Lower lobe of right lung (tissue), 2 donors: ENCODE data around the gene PCAT7. TPM values are rescaled to one million over a fixed set of nuclear protein-coding genes. Genes with fewer than 3 reads are reported as not detected.

Experiments used
- ATAC-seq, 2 donors: fragments of 200-7000 bp; cut with Tn5 transposase; one replicate each; pipeline ENCODE4 v1.9.1; 2020 to 2022; ENCODE audit warnings: mild to moderate bottlenecking in 2 of 2, moderate library complexity in 2 of 2
- DNase-seq: peaks from one replicate; pipeline ENCODE4 v3.0.0-alpha.2; 2020
- H3K27ac ChIP-seq: fragments of 200-600 bp; one replicate; pipeline ENCODE4 v1.8.0; 2022
- H3K27me3 ChIP-seq: fragments of 200-600 bp; one replicate; pipeline ENCODE4 v1.8.0; 2022; ENCODE audit warnings: low read depth
- H3K36me3 ChIP-seq: fragments of 200-600 bp; one replicate; pipeline ENCODE4 v1.8.0; 2022; ENCODE audit warnings: mild to moderate bottlenecking
- H3K4me1 ChIP-seq: fragments of 200-600 bp; one replicate; pipeline ENCODE4 v1.8.0; 2022
- H3K4me3 ChIP-seq: fragments of 200-600 bp; one replicate; pipeline ENCODE4 v1.8.0; 2022; ENCODE audit warnings: mild to moderate bottlenecking
- H3K9me3 ChIP-seq: fragments of 200-600 bp; one replicate; pipeline ENCODE4 v1.8.0; 2022
- CTCF ChIP-seq: fragments of 200-600 bp; IDR thresholded peaks from one replicate; pipeline ENCODE4 v1.8.0; 2022; ENCODE audit warnings: antibody characterized with exemption, mild to moderate bottlenecking
- intact Hi-C: fragments of 100-400 bp; cut with DNase I; formaldehyde crosslinking; loops from one replicate; pipeline ENCODE4 v1.11.0; 2022
- total RNA-seq: library from RNA; stranded (reverse); fragmentation: NEBNext Ultra II Directional; extraction: Animal tissue kit (Norgen Biotek cat#: 25700); gene quantifications from one replicate; pipeline ENCODE4 v1.2.1, GENCODE V29; 2021
- donor health status: DM: no; HTN: yes; CAD: no; lungs with severe emphysema.

PCAT7 gene
- total RNA-seq, 1 donor from 2014 or later: 0.30 TPM

GRCh38 chr9:94514722-94515121 lies 40.2 kb upstream of the PCAT7 start:
- intact Hi-C loops: no loop called here
- Histone ChIP-seq H3K4me1 (no peaks in the 10 kb centered on the region), H3K27ac (no peak overlapping the region), H3K27me3 (no peaks in the 10 kb centered on the region), H3K9me3 (no peaks in the 10 kb centered on the region), H3K36me3 (no peaks in the 10 kb centered on the region), H3K4me3 (no peak overlapping the region)
- no peak for DNase-seq
- no peak for TF ChIP-seq CTCF
- ATAC-seq: no peak

- H3K9me3 ChIP-seq: no peaks in the 10 kb centered on the region
- H3K36me3 ChIP-seq: no peaks in the 10 kb centered on the region
- no peak for DNase-seq
- intact Hi-C loops: no loop called here
- ATAC-seq: no peak
- no peaks in the 10 kb centered on the region for H3K4me1 ChIP-seq
- TF ChIP-seq CTCF: no peak
- no peak overlapping the region for H3K27ac ChIP-seq
- H3K27me3 ChIP-seq: no peaks in the 10 kb centered on the region
- H3K4me3 ChIP-seq: no peak overlapping the region
These were observed 37.6 kb upstream of the PCAT7 start for GRCh38 chr9:94517254-94517653.

DNA sequence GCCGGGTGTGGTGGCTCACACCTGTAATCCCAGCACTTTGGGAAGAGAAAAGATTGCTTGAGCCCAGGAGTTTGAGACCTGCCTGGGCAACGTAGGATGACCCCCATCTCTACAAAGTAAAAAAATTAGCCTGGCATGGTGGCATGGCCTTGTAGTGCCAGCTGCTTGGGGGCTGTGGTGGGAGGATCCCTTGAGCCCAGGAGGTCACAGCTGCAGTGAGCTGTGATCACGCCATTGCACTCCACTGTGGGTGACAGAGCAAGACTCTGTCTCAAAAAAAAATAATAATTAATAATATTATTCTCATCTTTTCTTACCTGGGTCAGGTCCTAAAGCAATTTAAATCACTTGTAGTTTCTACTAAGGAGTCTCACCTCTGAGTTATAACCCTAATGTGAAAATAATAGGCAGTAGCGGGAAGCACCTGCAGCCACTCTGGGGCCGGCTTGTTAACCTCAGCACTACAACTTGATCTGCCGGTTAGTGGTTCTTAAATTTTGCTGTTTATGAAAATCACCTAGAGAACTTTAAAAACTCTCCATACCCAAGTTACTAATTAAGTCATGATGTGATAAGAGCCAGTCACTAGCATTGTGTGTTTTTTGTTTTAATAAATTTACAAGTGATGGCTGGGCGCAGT lies 29.4 kb upstream of the PCAT7 start:
- Histone ChIP-seq H3K36me3 (no peaks in the 10 kb centered on the region), H3K27ac (no peak overlapping the region), H3K27me3 (no peaks in the 10 kb centered on the region), H3K4me1 (no peaks in the 10 kb centered on the region), H3K9me3 (no peaks in the 10 kb centered on the region), H3K4me3 (no peak overlapping the region)
- ATAC-seq (no peak), DNase-seq (no peak)
- intact Hi-C loops: no loop called here
- no peak for TF ChIP-seq CTCF

- Histone ChIP-seq H3K27ac (no peak overlapping the region), H3K9me3 (no peaks in the 10 kb centered on the region), H3K27me3 (no peaks in the 10 kb centered on the region), H3K4me3 (no peak overlapping the region), H3K4me1 (no peaks in the 10 kb centered on the region), H3K36me3 (no peaks in the 10 kb centered on the region)
- DNase-seq: no peak
- no peak for TF ChIP-seq CTCF
- intact Hi-C loops: no loop called here
- no peak for ATAC-seq
These were observed 28.6 kb upstream of the PCAT7 start for GRCh38 chr9:94526271-94526670.

- Histone ChIP-seq H3K27ac (no peak overlapping the region), H3K4me1 (no peaks in the 10 kb centered on the region), H3K9me3 (no peaks in the 10 kb centered on the region), H3K4me3 (no peak overlapping the region), H3K27me3 (no peaks in the 10 kb centered on the region), H3K36me3 (no peaks in the 10 kb centered on the region)
- TF ChIP-seq CTCF: no peak
- intact Hi-C loops: no loop called here
- DNase-seq (no peak), ATAC-seq (no peak)
These were observed 27.9 kb upstream of the PCAT7 start for GRCh38 chr9:94526951-94527350.
